ENCODE measurements around the gene TMEM151B. TPM values are rescaled to one million over a fixed set of nuclear protein-coding genes. Genes with fewer than 3 reads are reported as not detected.

Gene TMEM151B
- total RNA-seq, 1 experiment from 2014 or later, result not detected

DNA sequence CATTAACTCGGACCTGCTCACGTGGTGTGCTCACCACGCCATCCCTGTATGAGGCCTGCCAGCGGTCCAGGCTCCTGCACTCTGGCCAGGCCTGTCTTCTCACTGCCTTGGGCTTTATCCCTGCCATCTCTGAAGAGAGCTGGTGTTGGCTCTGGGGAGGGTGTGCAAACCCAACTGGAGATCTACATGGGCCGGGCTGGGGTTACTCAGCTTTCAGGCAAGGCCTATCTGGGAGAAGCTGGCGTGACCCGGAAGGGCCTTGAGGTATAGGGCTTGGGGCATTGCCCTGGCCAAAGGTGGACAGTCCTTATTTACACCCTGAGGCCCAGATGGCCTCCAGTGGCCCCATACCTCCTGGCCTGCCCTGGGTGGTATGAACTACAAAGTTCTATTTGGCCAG is 41.8 kb upstream of the TMEM151B start:
- Mint-ChIP-seq H3K4me1 (ENCODE audit: low read depth, unreplicated experiment) (peaks cover 5% of the 10 kb centered on the region), H3K27ac (ENCODE audit: unreplicated experiment) (peak overlapping the region; percentile 79), H3K9me3 (ENCODE audit: unreplicated experiment) (no peaks in the 10 kb centered on the region), H3K4me3 (ENCODE audit: unreplicated experiment) (no peak overlapping the region), H3K27me3 (ENCODE audit: insufficient read depth, unreplicated experiment) (no peaks in the 10 kb centered on the region), H3K36me3 (ENCODE audit: insufficient read depth, unreplicated experiment) (peaks cover 11% of the 10 kb centered on the region)
- no peaks in the 10 kb centered on the region for H3K9me3 ChIP-seq
- no peak overlapping the region for H3K4me3 ChIP-seq (ENCODE audit: low read depth, low read length)
- no peak for DNase-seq
- intact Hi-C loops (cut with micrococcal nuclease; ENCODE audit: unreplicated experiment), result no loop called here
- TF ChIP-seq, protein P1, sequence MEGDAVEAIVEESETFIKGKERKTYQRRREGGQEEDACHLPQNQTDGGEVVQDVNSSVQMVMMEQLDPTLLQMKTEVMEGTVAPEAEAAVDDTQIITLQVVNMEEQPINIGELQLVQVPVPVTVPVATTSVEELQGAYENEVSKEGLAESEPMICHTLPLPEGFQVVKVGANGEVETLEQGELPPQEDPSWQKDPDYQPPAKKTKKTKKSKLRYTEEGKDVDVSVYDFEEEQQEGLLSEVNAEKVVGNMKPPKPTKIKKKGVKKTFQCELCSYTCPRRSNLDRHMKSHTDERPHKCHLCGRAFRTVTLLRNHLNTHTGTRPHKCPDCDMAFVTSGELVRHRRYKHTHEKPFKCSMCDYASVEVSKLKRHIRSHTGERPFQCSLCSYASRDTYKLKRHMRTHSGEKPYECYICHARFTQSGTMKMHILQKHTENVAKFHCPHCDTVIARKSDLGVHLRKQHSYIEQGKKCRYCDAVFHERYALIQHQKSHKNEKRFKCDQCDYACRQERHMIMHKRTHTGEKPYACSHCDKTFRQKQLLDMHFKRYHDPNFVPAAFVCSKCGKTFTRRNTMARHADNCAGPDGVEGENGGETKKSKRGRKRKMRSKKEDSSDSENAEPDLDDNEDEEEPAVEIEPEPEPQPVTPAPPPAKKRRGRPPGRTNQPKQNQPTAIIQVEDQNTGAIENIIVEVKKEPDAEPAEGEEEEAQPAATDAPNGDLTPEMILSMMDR (IDR thresholded peaks at IDR 0.05; ENCODE audit: insufficient read depth in 1 of 2, low read depth in 1 of 2, low read length in 1 of 2, severe bottlenecking in 1 of 2, unreplicated experiment in 1 of 2), result no peak
- CTCF ChIA-PET, result no interaction called here
- POLR2A ChIA-PET, result no interaction called here
- BruUV-seq (replicated peaks), result no TSS peak
- H3K27me3 ChIP-seq (replicated peaks; ENCODE audit: control insufficient read depth, insufficient read depth, low read length), result no peaks in the 10 kb centered on the region
- H3K36me3 ChIP-seq (ENCODE audit: control insufficient read depth, insufficient read depth, low read length), result no peaks in the 10 kb centered on the region
- peaks cover 33% of the 10 kb centered on the region for H3K4me1 ChIP-seq

DNA sequence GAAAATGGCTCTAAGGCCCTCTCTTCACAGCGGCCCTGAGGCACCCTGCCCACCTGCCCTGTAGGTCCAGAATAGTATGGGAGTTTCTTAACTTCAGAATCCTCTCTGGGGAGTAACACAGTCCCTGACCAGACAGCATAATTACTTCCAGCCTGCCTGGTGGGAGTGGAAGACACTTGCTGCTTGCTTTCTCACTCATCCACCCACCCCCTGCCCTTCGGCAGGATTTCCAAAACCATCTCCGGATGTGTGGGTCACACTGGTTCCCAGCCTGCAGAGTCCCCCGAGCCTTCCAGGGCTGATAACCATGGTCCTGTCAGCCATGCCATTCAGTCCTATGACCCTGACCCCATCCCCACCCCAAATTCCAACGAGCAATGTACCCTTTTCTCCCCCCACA is 41.4 kb upstream of the TMEM151B start:
- no TSS peak for BruUV-seq (replicated peaks)
- Histone ChIP-seq H3K4me1 (peaks cover 33% of the 10 kb centered on the region), H3K36me3 (ENCODE audit: control insufficient read depth, insufficient read depth, low read length) (no peaks in the 10 kb centered on the region), H3K27me3 (replicated peaks; ENCODE audit: control insufficient read depth, insufficient read depth, low read length) (no peaks in the 10 kb centered on the region), H3K4me3 (ENCODE audit: low read depth, low read length) (no peak overlapping the region), H3K9me3 (no peaks in the 10 kb centered on the region)
- TF ChIP-seq, protein P1 (IDR thresholded peaks at IDR 0.05; ENCODE audit: insufficient read depth in 1 of 2, low read depth in 1 of 2, low read length in 1 of 2, severe bottlenecking in 1 of 2, unreplicated experiment in 1 of 2), result no peak
- ChIA-PET CTCF (no interaction called here), POLR2A (no interaction called here)
- H3K4me3 Mint-ChIP-seq (ENCODE audit: unreplicated experiment), result no peak overlapping the region
- DNase-seq, result no peak
- intact Hi-C loops (cut with micrococcal nuclease; ENCODE audit: unreplicated experiment), result no loop called here
- H3K36me3 Mint-ChIP-seq (ENCODE audit: insufficient read depth, unreplicated experiment), result peaks cover 11% of the 10 kb centered on the region
- peaks cover 9% of the 10 kb centered on the region for H3K4me1 Mint-ChIP-seq (ENCODE audit: low read depth, unreplicated experiment)
- H3K9me3 Mint-ChIP-seq (ENCODE audit: unreplicated experiment), result no peaks in the 10 kb centered on the region
- no peaks in the 10 kb centered on the region for H3K27me3 Mint-ChIP-seq (ENCODE audit: insufficient read depth, unreplicated experiment)
- H3K27ac Mint-ChIP-seq (ENCODE audit: unreplicated experiment), result no peak overlapping the region

DNA sequence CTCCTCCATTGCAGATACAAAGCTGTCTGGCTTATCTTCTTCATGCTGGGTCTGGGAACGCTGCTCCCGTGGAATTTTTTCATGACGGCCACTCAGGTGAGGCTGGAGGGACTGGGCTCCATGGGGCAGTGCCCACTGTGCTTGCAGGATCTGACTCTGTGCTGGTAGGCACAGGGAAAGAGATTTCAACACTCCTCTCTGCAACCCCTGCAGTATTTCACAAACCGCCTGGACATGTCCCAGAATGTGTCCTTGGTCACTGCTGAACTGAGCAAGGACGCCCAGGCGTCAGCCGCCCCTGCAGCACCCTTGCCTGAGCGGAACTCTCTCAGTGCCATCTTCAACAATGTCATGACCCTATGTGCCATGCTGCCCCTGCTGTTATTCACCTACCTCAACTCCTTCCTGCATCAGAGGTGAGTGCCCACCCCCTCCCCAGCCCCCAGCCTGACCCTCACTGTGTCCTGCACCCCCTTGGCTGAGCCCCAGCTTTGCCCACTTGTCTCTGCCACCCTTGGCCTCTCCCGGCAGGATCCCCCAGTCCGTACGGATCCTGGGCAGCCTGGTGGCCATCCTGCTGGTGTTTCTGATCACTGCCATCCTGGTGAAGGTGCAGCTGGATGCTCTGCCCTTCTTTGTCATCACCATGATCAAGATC is 40.7 kb upstream of the TMEM151B start:
- Mint-ChIP-seq H3K36me3 (ENCODE audit: insufficient read depth, unreplicated experiment) (peaks cover 11% of the 10 kb centered on the region), H3K27ac (ENCODE audit: unreplicated experiment) (no peak overlapping the region), H3K9me3 (ENCODE audit: unreplicated experiment) (no peaks in the 10 kb centered on the region), H3K4me3 (ENCODE audit: unreplicated experiment) (no peak overlapping the region), H3K27me3 (ENCODE audit: insufficient read depth, unreplicated experiment) (no peaks in the 10 kb centered on the region), H3K4me1 (ENCODE audit: low read depth, unreplicated experiment) (peaks cover 16% of the 10 kb centered on the region)
- Histone ChIP-seq H3K36me3 (ENCODE audit: control insufficient read depth, insufficient read depth, low read length) (no peaks in the 10 kb centered on the region), H3K27me3 (replicated peaks; ENCODE audit: control insufficient read depth, insufficient read depth, low read length) (no peaks in the 10 kb centered on the region), H3K4me1 (peaks cover 31% of the 10 kb centered on the region), H3K4me3 (ENCODE audit: low read depth, low read length) (no peak overlapping the region), H3K9me3 (no peaks in the 10 kb centered on the region)
- intact Hi-C loops (cut with micrococcal nuclease; ENCODE audit: unreplicated experiment), result no loop called here
- no TSS peak for BruUV-seq (replicated peaks)
- ChIA-PET CTCF (no interaction called here), POLR2A (no interaction called here)
- DNase-seq, result no peak
- TF ChIP-seq, protein P1 (IDR thresholded peaks at IDR 0.05; ENCODE audit: insufficient read depth in 1 of 2, low read depth in 1 of 2, low read length in 1 of 2, severe bottlenecking in 1 of 2, unreplicated experiment in 1 of 2), result no peak
